Measurements from ENCODE around the gene PDIA6.

PDIA6 gene

DNA sequence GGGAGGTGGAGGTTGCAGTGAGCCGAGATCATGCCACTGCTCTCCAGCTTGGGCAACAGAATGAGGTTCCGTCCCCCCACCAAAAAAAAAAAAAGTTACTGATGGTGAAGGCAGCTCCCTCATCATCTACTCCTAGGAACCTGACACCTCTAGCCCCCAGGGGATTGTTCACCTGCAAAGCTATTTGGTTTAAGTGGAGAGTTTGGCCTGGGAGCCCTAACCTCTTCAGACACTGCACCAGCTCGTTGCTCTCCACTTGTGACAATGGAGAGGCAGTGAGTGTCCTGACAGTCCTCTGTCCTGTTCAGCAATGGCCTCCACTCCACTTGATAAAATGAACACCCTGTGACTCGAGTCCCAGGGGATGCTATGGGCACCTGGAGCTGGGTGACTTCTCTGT, 47.7 kb downstream of the PDIA6 start:
- Histone ChIP-seq H3K27ac (ENCODE audit: low read length) (no peak overlapping the region), H3K9me3 (ENCODE audit: control insufficient read depth, low read depth, low read length) (no peaks in the 10 kb centered on the region), H3K4me3 (ENCODE audit: low read length) (no peak overlapping the region), H3K4me1 (ENCODE audit: control insufficient read depth, low read depth, low read length) (no peaks in the 10 kb centered on the region), H3K9ac (ENCODE audit: low read length) (no peak overlapping the region), H3K36me3 (ENCODE audit: control insufficient read depth, low read depth, low read length) (no peaks in the 10 kb centered on the region), H3K27me3 (ENCODE audit: control insufficient read depth, insufficient read depth, low read length) (no peaks in the 10 kb centered on the region)

DNA sequence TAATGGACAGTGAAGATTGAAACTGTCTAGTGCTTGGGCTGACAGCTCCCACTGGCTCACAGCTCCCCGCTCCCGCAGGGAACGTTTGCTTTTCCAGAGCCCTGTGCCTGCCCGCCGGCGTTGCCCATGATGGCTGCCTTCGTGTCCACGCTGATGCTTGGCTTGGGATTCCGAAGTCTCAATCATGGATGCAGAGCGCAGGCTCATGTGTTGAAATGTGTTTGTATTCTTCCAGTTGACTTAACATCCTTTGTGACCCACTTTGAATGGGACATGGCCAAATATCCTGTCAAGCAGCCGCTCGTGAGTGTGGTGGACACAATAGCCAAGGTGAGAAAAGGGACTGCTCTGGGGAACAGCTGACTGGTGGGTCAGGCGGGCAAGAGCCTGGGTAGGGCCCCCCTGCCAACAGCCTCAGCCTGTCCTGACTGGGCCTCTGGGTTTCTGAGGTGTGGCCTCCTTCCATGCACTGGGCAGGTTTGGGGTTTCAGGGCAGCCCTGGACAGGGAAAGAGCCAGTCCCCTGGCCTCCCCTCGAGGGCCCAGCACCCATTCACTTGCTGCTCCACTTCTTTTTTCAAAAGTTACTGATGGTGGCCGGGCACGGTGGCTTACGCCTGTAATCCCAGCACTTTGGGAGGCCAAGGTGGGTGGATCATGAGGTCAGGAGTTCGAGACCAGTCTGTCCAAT, 48.3 kb downstream of the PDIA6 start:
- no peak overlapping the region for H3K4me3 ChIP-seq (ENCODE audit: low read length)
- H3K27me3 ChIP-seq (ENCODE audit: control insufficient read depth, insufficient read depth, low read length) = no peaks in the 10 kb centered on the region
- H3K9me3 ChIP-seq (ENCODE audit: control insufficient read depth, low read depth, low read length) = no peaks in the 10 kb centered on the region
- H3K4me1 ChIP-seq (ENCODE audit: control insufficient read depth, low read depth, low read length) = no peaks in the 10 kb centered on the region
- no peak overlapping the region for H3K9ac ChIP-seq (ENCODE audit: low read length)
- no peak overlapping the region for H3K27ac ChIP-seq (ENCODE audit: low read length)
- H3K36me3 ChIP-seq (ENCODE audit: control insufficient read depth, low read depth, low read length) = no peaks in the 10 kb centered on the region

- H3K27ac ChIP-seq (ENCODE audit: low read length) = no peak overlapping the region
- no peak overlapping the region for H3K4me3 ChIP-seq (ENCODE audit: low read length)
- H3K36me3 ChIP-seq (ENCODE audit: control insufficient read depth, low read depth, low read length) = no peaks in the 10 kb centered on the region
- H3K9me3 ChIP-seq (ENCODE audit: control insufficient read depth, low read depth, low read length) = no peaks in the 10 kb centered on the region
- H3K9ac ChIP-seq (ENCODE audit: low read length) = no peak overlapping the region
- H3K27me3 ChIP-seq (ENCODE audit: control insufficient read depth, insufficient read depth, low read length) = no peaks in the 10 kb centered on the region
- no peaks in the 10 kb centered on the region for H3K4me1 ChIP-seq (ENCODE audit: control insufficient read depth, low read depth, low read length)
Observed at GRCh38 chr2:10763461-10763800, 49.2 kb downstream of the PDIA6 start.

- Histone ChIP-seq H3K36me3 (ENCODE audit: control insufficient read depth, low read depth, low read length) (no peaks in the 10 kb centered on the region), H3K27me3 (ENCODE audit: control insufficient read depth, insufficient read depth, low read length) (no peaks in the 10 kb centered on the region), H3K4me3 (ENCODE audit: low read length) (no peak overlapping the region), H3K27ac (ENCODE audit: low read length) (no peak overlapping the region), H3K9ac (ENCODE audit: low read length) (no peak overlapping the region), H3K9me3 (ENCODE audit: control insufficient read depth, low read depth, low read length) (no peaks in the 10 kb centered on the region), H3K4me1 (ENCODE audit: control insufficient read depth, low read depth, low read length) (no peaks in the 10 kb centered on the region)
Observed at GRCh38 chr2:10762651-10763460, 49.7 kb downstream of the PDIA6 start.

DNA sequence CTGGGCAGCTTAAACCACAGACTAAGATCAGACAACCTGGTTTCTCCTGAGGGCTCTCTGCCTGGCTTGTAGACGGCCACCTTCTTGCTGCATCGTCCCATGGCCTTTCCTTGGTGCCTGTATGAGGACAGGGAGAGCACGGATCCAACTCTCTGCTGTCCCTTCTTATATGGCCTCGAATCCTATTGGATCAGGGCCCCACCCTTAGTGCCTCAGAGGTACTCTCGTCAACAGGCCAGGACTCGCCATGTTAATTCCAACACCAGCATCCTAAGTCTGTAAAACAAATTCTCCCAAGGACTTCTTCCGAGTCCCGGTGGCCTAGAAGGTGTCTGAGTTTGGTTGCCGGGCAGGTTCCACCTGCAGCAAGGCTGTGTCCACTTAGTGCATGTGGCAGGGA, 51.0 kb downstream of the PDIA6 start:
- Histone ChIP-seq H3K9ac (ENCODE audit: low read length) (no peak overlapping the region), H3K9me3 (ENCODE audit: control insufficient read depth, low read depth, low read length) (no peaks in the 10 kb centered on the region), H3K27ac (ENCODE audit: low read length) (no peak overlapping the region), H3K4me3 (ENCODE audit: low read length) (no peak overlapping the region), H3K36me3 (ENCODE audit: control insufficient read depth, low read depth, low read length) (no peaks in the 10 kb centered on the region), H3K4me1 (ENCODE audit: control insufficient read depth, low read depth, low read length) (no peaks in the 10 kb centered on the region), H3K27me3 (ENCODE audit: control insufficient read depth, insufficient read depth, low read length) (no peaks in the 10 kb centered on the region)

DNA sequence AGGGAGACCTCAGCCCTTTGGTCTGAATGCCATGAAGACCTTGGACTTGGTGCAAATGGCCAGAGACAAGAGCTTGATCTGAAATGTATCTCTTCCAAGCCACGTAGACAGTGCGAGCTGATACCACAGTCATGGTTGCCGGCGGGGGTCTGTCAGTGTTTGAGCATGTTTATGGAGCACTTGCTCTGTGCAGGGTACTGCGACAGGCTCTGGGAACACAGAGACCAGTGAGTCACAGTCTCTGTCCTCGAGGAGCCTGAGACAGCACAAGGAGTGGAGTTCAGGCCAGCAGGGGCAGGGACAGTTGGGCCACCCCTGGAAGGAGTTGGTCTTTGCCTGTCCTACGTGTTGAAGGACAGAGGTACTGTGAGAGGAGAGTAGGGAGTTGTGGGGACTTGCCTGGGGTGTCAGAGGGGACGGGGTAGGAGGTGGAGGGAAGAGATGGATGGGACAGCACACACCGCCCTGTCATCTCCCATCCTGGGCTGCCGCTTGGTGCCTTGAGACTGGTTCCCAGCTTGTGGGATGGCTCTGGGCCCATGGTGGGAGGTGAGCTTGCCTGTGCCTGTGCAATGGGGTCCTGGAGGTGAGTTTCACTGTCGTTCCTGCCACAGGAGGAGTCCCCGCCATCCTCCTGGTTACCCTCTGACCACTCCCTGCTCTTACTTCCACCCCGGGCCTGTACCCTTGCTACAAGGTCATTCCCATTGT, 51.6 kb downstream of the PDIA6 start:
- H3K27ac ChIP-seq (ENCODE audit: low read length) = no peak overlapping the region
- H3K36me3 ChIP-seq (ENCODE audit: control insufficient read depth, low read depth, low read length) = no peaks in the 10 kb centered on the region
- H3K9me3 ChIP-seq (ENCODE audit: control insufficient read depth, low read depth, low read length) = no peaks in the 10 kb centered on the region
- no peak overlapping the region for H3K9ac ChIP-seq (ENCODE audit: low read length)
- no peaks in the 10 kb centered on the region for H3K27me3 ChIP-seq (ENCODE audit: control insufficient read depth, insufficient read depth, low read length)
- H3K4me3 ChIP-seq (ENCODE audit: low read length) = no peak overlapping the region
- no peaks in the 10 kb centered on the region for H3K4me1 ChIP-seq (ENCODE audit: control insufficient read depth, low read depth, low read length)

DNA sequence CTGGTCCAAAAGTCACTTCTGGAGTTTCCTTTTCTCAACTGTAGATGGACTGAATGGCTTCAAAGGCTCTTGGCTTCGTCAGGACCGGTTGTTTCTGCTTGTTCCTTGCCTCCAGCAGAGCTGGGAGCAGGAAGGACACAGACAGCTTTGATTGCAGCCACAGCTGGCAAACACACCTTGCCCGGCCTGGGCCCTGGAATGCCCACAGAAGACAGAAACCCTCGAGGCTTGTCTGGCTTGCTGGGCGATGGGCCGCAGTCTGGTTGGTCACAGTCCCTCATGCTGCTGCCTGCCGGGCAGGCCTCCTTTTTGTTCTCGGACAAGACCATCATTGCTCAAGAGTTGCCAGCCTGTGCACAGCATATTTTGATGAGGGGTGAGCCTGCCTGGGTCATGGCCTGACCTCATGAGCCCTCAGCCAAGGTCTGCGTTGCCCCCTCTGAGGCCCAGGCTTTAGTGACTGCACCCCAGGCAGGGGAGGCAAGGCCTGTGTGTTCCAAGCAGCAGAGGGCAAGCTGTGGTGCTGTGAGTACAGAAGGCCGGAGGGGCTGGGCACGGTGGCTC, 53.4 kb downstream of the PDIA6 start:
- Histone ChIP-seq H3K36me3 (ENCODE audit: control insufficient read depth, low read depth, low read length) (no peaks in the 10 kb centered on the region), H3K4me3 (ENCODE audit: low read length) (no peak overlapping the region), H3K4me1 (ENCODE audit: control insufficient read depth, low read depth, low read length) (no peaks in the 10 kb centered on the region), H3K27me3 (ENCODE audit: control insufficient read depth, insufficient read depth, low read length) (no peaks in the 10 kb centered on the region), H3K9me3 (ENCODE audit: control insufficient read depth, low read depth, low read length) (no peaks in the 10 kb centered on the region), H3K9ac (ENCODE audit: low read length) (no peak overlapping the region), H3K27ac (ENCODE audit: low read length) (no peak overlapping the region)

DNA sequence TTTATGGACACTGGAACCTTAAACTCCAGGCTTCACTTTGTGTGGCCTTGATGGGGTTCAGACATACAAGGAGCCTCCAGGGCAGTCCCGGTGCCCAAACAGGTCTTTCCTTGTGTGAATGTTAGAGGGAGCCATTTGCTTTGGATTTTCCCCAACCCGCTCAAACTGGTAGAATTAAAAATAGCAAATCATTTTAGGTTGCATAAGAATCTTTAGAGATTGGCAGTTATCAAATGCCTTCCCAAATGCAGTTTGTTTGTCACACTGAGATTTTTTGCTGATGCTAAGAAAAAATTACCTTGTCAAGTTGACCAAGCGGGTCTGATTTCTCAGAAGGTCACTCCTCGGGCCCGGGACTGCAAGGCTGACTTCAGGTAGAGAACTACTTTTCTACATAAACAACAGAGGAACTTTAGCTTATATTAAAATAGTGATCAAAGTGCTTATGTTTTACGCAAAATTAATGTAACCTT, 54.7 kb downstream of the PDIA6 start:
- no peaks in the 10 kb centered on the region for H3K27me3 ChIP-seq (ENCODE audit: control insufficient read depth, insufficient read depth, low read length)
- no peak overlapping the region for H3K4me3 ChIP-seq (ENCODE audit: low read length)
- H3K4me1 ChIP-seq (ENCODE audit: control insufficient read depth, low read depth, low read length) = no peaks in the 10 kb centered on the region
- no peaks in the 10 kb centered on the region for H3K9me3 ChIP-seq (ENCODE audit: control insufficient read depth, low read depth, low read length)
- no peak overlapping the region for H3K27ac ChIP-seq (ENCODE audit: low read length)
- H3K9ac ChIP-seq (ENCODE audit: low read length) = no peak overlapping the region
- no peaks in the 10 kb centered on the region for H3K36me3 ChIP-seq (ENCODE audit: control insufficient read depth, low read depth, low read length)

DNA sequence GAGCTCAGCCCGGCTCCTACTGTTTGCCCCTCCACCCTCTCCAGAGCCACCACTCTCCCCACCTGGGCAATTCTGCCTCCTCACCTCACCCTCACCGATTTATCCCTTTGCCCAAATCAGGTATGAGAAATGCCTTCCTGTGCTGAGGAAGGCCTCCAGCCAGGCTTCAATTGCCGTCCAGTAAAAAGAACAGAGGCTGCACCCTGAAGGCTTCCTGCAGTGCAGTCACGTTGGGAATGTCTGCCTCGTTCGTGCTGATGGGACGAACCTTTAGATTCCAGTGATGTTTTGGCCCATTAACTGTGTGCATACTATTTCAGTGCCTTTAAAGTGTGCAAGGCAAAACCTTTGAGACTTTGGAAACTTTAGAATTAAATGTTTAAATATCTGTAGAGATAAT, 57.0 kb downstream of the PDIA6 start:
- no peak overlapping the region for H3K27ac ChIP-seq (ENCODE audit: low read length)
- H3K4me1 ChIP-seq (ENCODE audit: control insufficient read depth, low read depth, low read length) = no peaks in the 10 kb centered on the region
- H3K4me3 ChIP-seq (ENCODE audit: low read length) = no peak overlapping the region
- H3K9me3 ChIP-seq (ENCODE audit: control insufficient read depth, low read depth, low read length) = no peaks in the 10 kb centered on the region
- no peak overlapping the region for H3K9ac ChIP-seq (ENCODE audit: low read length)
- no peaks in the 10 kb centered on the region for H3K27me3 ChIP-seq (ENCODE audit: control insufficient read depth, insufficient read depth, low read length)
- H3K36me3 ChIP-seq (ENCODE audit: control insufficient read depth, low read depth, low read length) = no peaks in the 10 kb centered on the region

- Histone ChIP-seq H3K9ac (ENCODE audit: low read length) (no peak overlapping the region), H3K36me3 (ENCODE audit: control insufficient read depth, low read depth, low read length) (no peaks in the 10 kb centered on the region), H3K9me3 (ENCODE audit: control insufficient read depth, low read depth, low read length) (no peaks in the 10 kb centered on the region), H3K4me3 (ENCODE audit: low read length) (no peak overlapping the region), H3K27me3 (ENCODE audit: control insufficient read depth, insufficient read depth, low read length) (no peaks in the 10 kb centered on the region), H3K27ac (ENCODE audit: low read length) (no peak overlapping the region), H3K4me1 (ENCODE audit: control insufficient read depth, low read depth, low read length) (no peaks in the 10 kb centered on the region)
Observed at GRCh38 chr2:10753876-10754275, 58.7 kb downstream of the PDIA6 start.

DNA sequence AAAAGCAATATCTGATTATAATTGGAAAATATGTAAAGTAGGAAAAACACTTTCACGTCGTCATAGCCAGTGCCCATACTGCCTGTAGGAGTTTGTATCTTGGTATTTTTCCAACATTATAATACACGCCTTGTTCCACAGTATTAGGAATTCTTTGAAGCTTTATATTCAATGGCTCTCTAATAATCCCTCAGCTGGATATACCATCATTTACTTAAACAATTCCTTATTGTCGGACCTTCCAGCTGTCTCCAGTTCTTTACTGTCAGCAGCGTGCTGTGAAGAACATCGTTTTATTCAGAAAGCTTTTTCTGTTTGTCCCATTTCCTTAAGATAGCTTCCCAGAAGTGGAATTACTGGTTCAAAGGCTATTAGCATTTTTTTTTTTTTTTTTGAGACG, 59.4 kb downstream of the PDIA6 start:
- no peaks in the 10 kb centered on the region for H3K9me3 ChIP-seq (ENCODE audit: control insufficient read depth, low read depth, low read length)
- no peak overlapping the region for H3K9ac ChIP-seq (ENCODE audit: low read length)
- no peaks in the 10 kb centered on the region for H3K36me3 ChIP-seq (ENCODE audit: control insufficient read depth, low read depth, low read length)
- H3K27me3 ChIP-seq (ENCODE audit: control insufficient read depth, insufficient read depth, low read length) = no peaks in the 10 kb centered on the region
- no peaks in the 10 kb centered on the region for H3K4me1 ChIP-seq (ENCODE audit: control insufficient read depth, low read depth, low read length)
- H3K27ac ChIP-seq (ENCODE audit: low read length) = no peak overlapping the region
- H3K4me3 ChIP-seq (ENCODE audit: low read length) = no peak overlapping the region
